Urothelium cell line (cell line): ENCODE results near the gene CAPSL.
"Not testable (repeated sequence)": the region's sequence is repeated elsewhere in the genome, so short reads cannot be mapped to it uniquely, and the experiment has no call there.

Source experiments
- DNase-seq: peaks from one replicate; pipeline ENCODE4 v3.0.0; 2011; ENCODE audit warnings: low spot score, mixed read lengths
- FAIRE-seq: peaks from 2 replicates; lab custom pipeline; 2011; peaks lifted over from hg19 to GRCh38; lab: Jason Lieb, UNC

The CAPSL gene

GRCh38 chr5:35908814-35909213, 29.6 kb downstream of the CAPSL start:
- FAIRE-seq (no peak), DNase-seq (no peak)

- no peak for FAIRE-seq
- no peak for DNase-seq
These were observed 30.2 kb downstream of the CAPSL start for GRCh38 chr5:35908228-35908627.

GRCh38 chr5:35904443-35905132, 33.8 kb downstream of the CAPSL start:
- FAIRE-seq (no peak), DNase-seq (no peak)

- FAIRE-seq (no peak), DNase-seq (no peak)
These were observed 34.7 kb downstream of the CAPSL start for GRCh38 chr5:35903631-35904203.

- DNase-seq: peak; percentile 24
These were observed 36.3 kb downstream of the CAPSL start for GRCh38 chr5:35902046-35902672.

GRCh38 chr5:35900972-35901695, 37.3 kb downstream of the CAPSL start:
- no peak for DNase-seq
- FAIRE-seq: no peak

More at GRCh38 chr5:35902046-35902672, 36.3 kb downstream of the CAPSL start:
- no peak for FAIRE-seq

GRCh38 chr5:35899800-35900199, 38.6 kb downstream of the CAPSL start:
- no peak for DNase-seq
- no peak for FAIRE-seq

- no peak for DNase-seq
These were observed 39.3 kb downstream of the CAPSL start for GRCh38 chr5:35898952-35899660.

GRCh38 chr5:35894131-35894530, 44.3 kb downstream of the CAPSL start:
- DNase-seq (no peak), FAIRE-seq (no peak)

More at GRCh38 chr5:35898952-35899660, 39.3 kb downstream of the CAPSL start:
- FAIRE-seq: no peak

- DNase-seq, FAIRE-seq: not testable (repeated sequence)
These were observed 45.6 kb downstream of the CAPSL start for GRCh38 chr5:35892799-35893198.

GRCh38 chr5:35890021-35891020, 48.1 kb downstream of the CAPSL start:
- no peak for FAIRE-seq
- DNase-seq: no peak

- FAIRE-seq (no peak), DNase-seq (no peak)
These were observed 50.9 kb downstream of the CAPSL start for GRCh38 chr5:35887321-35888100.

GRCh38 chr5:35886381-35886780, 52.0 kb downstream of the CAPSL start:
- DNase-seq (no peak), FAIRE-seq (no peak)

- DNase-seq: no peak
- no peak for FAIRE-seq
These were observed 53.6 kb downstream of the CAPSL start for GRCh38 chr5:35884773-35885172.

GRCh38 chr5:35884191-35884769, 54.1 kb downstream of the CAPSL start:
- peak; percentile 97 for FAIRE-seq

GRCh38 chr5:35881758-35882157, 56.7 kb downstream of the CAPSL start:
- FAIRE-seq (peak; percentile 40), DNase-seq (no peak)

More at GRCh38 chr5:35884191-35884769, 54.1 kb downstream of the CAPSL start:
- DNase-seq: peak; percentile 86

- no peak for DNase-seq
- no peak for FAIRE-seq
These were observed 58.3 kb downstream of the CAPSL start for GRCh38 chr5:35880156-35880555.

GRCh38 chr5:35879649-35880048, 58.8 kb downstream of the CAPSL start:
- FAIRE-seq (no peak), DNase-seq (no peak)
